ENCODE results near the gene HERC5.
"Not testable (repeated sequence)": the region's sequence is repeated elsewhere in the genome, so short reads cannot be mapped to it uniquely, and the experiment has no call there.

The HERC5 gene

DNA sequence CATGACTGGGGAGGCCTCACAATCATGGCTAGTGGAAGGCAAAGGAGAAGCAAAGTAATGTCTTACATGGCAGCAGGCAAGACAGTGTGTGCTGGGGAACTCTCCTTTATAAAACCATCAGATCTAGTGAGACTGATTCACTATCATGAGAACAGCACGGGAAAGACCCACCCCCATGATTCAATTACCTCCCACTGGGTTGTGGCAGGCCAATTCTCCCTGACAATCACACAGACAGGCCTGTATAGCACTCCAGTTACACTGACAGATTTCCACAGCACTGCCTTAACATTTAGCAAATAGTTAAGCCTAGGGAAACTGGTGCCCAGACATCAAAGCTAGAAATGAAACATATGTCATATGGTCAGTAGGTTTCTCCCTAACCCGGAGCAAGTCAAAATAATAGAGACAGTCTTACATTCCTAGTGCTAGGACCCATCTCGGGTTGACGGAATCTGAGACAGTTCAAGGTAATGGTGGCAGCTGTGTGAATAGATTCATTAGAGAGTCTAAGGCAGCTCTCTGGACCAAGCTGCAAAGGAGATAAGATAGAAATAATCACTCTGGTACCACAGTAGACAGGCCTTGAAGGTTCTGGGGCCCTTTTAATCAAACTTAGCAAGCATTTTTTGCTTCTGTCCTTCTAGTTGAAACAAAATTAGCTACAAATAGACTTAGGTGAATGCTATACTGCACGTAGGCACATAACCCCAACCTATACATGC is 9.4 kb upstream of the HERC5 start:
- no peak for TF ChIP-seq ZNF70 (CRISPR knock-in tag; IDR thresholded peaks at IDR 0.05)
- no peak for TF ChIP-seq ZC3H10 (CRISPR knock-in tag; IDR thresholded peaks at IDR 0.05)
- no peak for TF ChIP-seq CSDC2 (CRISPR knock-in tag; IDR thresholded peaks at IDR 0.05)
- no peak for TF ChIP-seq RARB (CRISPR knock-in tag; IDR thresholded peaks at IDR 0.05)
- TF ChIP-seq GLIS3 (CRISPR knock-in tag; IDR thresholded peaks at IDR 0.05) = no peak
- no peak for TF ChIP-seq ZNF8 (CRISPR knock-in tag; IDR thresholded peaks at IDR 0.05)
- TF ChIP-seq ZFP3 (CRISPR knock-in tag; IDR thresholded peaks at IDR 0.05) = no peak
- no peak for TF ChIP-seq PATZ1 (CRISPR knock-in tag; IDR thresholded peaks at IDR 0.05; ENCODE audit: borderline replicate concordance)
- TF ChIP-seq, protein P1, sequence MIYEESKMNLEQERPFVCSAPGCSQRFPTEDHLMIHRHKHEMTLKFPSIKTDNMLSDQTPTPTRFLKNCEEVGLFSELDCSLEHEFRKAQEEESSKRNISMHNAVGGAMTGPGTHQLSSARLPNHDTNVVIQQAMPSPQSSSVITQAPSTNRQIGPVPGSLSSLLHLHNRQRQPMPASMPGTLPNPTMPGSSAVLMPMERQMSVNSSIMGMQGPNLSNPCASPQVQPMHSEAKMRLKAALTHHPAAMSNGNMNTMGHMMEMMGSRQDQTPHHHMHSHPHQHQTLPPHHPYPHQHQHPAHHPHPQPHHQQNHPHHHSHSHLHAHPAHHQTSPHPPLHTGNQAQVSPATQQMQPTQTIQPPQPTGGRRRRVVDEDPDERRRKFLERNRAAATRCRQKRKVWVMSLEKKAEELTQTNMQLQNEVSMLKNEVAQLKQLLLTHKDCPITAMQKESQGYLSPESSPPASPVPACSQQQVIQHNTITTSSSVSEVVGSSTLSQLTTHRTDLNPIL (CRISPR knock-in tag; IDR thresholded peaks at IDR 0.05; ENCODE audit: low read depth) = no peak
- TF ChIP-seq OSR1 (CRISPR knock-in tag; IDR thresholded peaks at IDR 0.05) = no peak
- ATAC-seq = no peak

DNA sequence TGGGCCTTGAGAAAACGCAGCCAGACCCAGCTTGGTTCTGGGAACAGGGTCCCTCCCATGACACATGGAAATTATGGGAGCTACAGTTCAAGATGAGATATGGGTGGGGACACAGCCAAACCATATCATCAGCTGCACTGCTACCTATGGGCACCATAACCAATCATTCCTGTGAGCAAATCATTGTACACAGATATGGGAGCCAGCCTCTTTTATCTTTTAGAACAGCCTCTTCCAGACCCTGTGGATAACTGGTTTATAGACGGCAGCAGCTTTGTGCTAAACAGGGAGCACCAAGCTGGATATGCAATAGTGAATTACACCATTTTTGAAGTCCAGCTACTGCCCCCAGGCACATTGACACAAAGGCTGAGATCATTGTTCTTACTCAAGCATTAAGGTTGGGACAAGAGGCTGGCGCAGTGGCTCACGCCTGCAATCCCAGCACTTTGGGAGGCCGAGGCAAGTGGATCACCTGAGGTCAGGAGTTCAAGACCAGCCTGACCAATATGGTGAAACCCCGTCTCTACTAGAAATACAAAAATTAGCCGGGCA is 8.6 kb upstream of the HERC5 start:
- ATAC-seq = not testable (repeated sequence)

DNA sequence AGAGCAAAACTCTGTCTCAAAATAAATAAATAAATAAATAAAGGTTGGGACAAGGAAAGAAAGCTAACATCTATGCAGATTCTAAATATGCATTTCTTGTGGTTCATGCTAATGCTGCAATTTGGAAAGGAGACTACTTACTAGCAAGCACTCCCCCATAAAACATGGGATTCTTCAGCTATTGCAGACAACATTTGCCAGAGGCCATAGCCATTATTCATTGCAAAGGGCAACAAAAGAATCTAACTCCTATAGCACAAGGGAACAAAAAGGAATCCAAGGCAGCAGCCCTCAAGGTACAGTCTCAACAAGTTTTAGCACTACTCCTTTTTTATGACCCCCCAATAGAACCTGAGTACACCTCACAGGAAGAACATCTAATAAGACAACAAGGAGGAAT is 8.0 kb upstream of the HERC5 start:
- TF ChIP-seq BACH2 (CRISPR knock-in tag; IDR thresholded peaks at IDR 0.05; ENCODE audit: borderline replicate concordance) = no peak
- no peak for TF ChIP-seq ZNF8 (CRISPR knock-in tag; IDR thresholded peaks at IDR 0.05)
- no peak for TF ChIP-seq ZNF70 (CRISPR knock-in tag; IDR thresholded peaks at IDR 0.05)
- TF ChIP-seq, protein P2, sequence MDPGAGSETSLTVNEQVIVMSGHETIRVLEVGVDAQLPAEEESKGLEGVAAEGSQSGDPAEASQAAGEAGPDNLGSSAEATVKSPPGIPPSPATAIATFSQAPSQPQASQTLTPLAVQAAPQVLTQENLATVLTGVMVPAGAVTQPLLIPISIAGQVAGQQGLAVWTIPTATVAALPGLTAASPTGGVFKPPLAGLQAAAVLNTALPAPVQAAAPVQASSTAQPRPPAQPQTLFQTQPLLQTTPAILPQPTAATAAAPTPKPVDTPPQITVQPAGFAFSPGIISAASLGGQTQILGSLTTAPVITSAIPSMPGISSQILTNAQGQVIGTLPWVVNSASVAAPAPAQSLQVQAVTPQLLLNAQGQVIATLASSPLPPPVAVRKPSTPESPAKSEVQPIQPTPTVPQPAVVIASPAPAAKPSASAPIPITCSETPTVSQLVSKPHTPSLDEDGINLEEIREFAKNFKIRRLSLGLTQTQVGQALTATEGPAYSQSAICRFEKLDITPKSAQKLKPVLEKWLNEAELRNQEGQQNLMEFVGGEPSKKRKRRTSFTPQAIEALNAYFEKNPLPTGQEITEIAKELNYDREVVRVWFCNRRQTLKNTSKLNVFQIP (CRISPR knock-in tag; IDR thresholded peaks at IDR 0.05; ENCODE audit: borderline replicate concordance, low read depth) = no peak
- no peak for TF ChIP-seq ISL1 (CRISPR knock-in tag; IDR thresholded peaks at IDR 0.05)
- TF ChIP-seq ZFP3 (CRISPR knock-in tag; IDR thresholded peaks at IDR 0.05) = no peak
- no peak for TF ChIP-seq ZFP30 (CRISPR knock-in tag; IDR thresholded peaks at IDR 0.05)
- no peak for TF ChIP-seq TCF4 (CRISPR knock-in tag; IDR thresholded peaks at IDR 0.05; ENCODE audit: borderline replicate concordance)
- TF ChIP-seq ZNF565 (CRISPR knock-in tag; conservative IDR thresholded peaks at IDR 0.05; ENCODE audit: low read depth) = no peak
- TF ChIP-seq TOX (CRISPR knock-in tag; IDR thresholded peaks at IDR 0.05; ENCODE audit: borderline replicate concordance) = no peak
- no peak for ATAC-seq

DNA sequence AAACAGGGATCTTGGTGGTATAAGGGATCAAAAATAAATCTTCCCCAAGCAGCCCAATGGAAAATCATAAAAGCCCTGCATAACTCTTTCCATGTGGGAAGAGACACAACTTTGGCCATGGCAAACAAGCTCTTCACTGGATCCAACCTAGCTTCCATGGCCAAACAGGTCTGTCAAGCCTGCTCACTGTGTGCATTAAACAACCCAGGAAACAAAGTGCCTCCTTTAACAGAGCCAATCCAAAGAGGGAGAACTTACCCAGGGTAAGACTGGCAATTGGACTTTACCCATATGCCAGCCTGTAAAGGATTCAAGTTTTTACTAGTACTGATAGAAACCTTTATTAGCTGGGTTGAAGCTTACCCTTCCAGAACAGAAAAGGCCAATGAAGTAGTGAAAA is 7.6 kb upstream of the HERC5 start:
- no peak for ATAC-seq
- TF ChIP-seq ZFP3 (CRISPR knock-in tag; IDR thresholded peaks at IDR 0.05) = no peak
- no peak for TF ChIP-seq CSDC2 (CRISPR knock-in tag; IDR thresholded peaks at IDR 0.05)
- TF ChIP-seq TOX (CRISPR knock-in tag; IDR thresholded peaks at IDR 0.05; ENCODE audit: borderline replicate concordance) = no peak
- no peak for TF ChIP-seq ZNF565 (CRISPR knock-in tag; conservative IDR thresholded peaks at IDR 0.05; ENCODE audit: low read depth)

DNA sequence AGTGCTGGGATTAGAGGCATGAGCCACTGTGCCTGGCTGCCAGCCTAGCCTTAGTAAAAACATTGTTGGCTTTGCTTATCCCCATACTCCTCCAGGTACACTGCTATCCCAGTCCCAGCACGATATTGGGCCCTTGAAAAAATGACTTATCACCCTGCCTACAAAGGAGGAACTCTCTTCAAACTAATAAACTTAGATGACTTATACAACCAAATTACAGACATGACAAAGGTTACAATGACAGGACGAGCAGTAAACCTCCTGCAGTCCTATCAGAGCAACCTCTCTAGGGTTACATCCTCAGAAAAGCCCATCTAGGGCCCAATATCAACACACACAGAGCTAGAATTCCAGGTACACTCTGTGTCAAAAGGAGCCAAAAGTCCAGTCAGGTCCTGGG is 5.7 kb upstream of the HERC5 start:
- TF ChIP-seq ZFP30 (CRISPR knock-in tag; IDR thresholded peaks at IDR 0.05) (no peak), CSDC2 (CRISPR knock-in tag; IDR thresholded peaks at IDR 0.05) (no peak), ISL1 (CRISPR knock-in tag; IDR thresholded peaks at IDR 0.05) (no peak), ESRRG (CRISPR knock-in tag; IDR thresholded peaks at IDR 0.05) (no peak), GLIS3 (CRISPR knock-in tag; IDR thresholded peaks at IDR 0.05) (no peak)
- TF ChIP-seq, protein P3, sequence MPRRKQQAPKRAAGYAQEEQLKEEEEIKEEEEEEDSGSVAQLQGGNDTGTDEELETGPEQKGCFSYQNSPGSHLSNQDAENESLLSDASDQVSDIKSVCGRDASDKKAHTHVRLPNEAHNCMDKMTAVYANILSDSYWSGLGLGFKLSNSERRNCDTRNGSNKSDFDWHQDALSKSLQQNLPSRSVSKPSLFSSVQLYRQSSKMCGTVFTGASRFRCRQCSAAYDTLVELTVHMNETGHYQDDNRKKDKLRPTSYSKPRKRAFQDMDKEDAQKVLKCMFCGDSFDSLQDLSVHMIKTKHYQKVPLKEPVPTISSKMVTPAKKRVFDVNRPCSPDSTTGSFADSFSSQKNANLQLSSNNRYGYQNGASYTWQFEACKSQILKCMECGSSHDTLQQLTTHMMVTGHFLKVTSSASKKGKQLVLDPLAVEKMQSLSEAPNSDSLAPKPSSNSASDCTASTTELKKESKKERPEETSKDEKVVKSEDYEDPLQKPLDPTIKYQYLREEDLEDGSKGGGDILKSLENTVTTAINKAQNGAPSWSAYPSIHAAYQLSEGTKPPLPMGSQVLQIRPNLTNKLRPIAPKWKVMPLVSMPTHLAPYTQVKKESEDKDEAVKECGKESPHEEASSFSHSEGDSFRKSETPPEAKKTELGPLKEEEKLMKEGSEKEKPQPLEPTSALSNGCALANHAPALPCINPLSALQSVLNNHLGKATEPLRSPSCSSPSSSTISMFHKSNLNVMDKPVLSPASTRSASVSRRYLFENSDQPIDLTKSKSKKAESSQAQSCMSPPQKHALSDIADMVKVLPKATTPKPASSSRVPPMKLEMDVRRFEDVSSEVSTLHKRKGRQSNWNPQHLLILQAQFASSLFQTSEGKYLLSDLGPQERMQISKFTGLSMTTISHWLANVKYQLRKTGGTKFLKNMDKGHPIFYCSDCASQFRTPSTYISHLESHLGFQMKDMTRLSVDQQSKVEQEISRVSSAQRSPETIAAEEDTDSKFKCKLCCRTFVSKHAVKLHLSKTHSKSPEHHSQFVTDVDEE (CRISPR knock-in tag; IDR thresholded peaks at IDR 0.05) = no peak
- ATAC-seq = no peak
